ENCODE results near the gene CST6.

Gene CST6

DNA sequence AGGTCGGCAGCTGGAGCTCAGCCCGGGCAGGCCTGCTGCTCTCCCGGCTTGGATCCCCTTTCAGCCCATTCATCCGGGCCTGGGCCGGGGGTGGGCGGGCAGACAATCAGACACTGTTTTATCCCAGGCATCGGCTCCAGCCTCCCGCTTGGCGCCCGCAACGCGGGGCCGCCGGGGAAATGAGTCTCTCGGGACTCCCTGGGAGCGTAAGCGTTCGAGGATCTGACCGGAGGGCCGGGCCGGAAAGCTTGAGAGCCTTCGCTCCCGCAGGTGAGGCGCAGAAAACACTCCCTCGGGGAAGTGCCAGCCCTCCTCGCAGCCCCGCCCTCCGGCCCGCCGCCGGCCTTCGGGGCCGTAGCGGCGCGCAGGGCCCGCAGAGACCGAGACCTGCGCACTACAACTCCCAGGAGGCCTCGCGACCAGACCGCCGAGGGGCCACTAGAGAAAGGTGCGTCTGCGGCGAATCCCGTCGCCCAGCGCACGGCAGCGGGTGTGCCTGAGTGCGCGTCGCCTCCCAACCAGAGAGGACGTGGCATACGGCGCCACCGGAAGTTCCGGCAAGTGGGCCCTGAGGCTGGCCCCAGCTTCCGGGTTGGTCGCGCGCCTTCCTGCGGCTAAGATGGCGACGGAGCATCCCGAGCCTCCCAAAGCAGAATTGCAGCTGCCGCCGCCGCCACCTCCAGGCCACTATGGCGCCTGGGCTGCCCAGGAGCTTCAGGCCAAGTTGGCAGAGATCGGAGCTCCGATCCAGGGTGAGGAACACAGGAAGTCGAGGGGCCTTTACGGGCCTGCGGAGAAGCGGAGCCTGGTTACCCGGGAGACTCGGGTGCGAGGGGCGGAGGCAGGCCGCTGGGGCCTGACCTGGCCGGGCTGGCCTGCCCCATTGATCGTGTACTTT lies 40.2 kb downstream of the CST6 start, which contains the start of gene SF3B2:
SF3B2 (plus strand) TSS at position 599 of the 898 bp plus-strand sequence; CDS start at position 620, 21 bp downstream.
- TF ChIP-seq, protein P1, sequence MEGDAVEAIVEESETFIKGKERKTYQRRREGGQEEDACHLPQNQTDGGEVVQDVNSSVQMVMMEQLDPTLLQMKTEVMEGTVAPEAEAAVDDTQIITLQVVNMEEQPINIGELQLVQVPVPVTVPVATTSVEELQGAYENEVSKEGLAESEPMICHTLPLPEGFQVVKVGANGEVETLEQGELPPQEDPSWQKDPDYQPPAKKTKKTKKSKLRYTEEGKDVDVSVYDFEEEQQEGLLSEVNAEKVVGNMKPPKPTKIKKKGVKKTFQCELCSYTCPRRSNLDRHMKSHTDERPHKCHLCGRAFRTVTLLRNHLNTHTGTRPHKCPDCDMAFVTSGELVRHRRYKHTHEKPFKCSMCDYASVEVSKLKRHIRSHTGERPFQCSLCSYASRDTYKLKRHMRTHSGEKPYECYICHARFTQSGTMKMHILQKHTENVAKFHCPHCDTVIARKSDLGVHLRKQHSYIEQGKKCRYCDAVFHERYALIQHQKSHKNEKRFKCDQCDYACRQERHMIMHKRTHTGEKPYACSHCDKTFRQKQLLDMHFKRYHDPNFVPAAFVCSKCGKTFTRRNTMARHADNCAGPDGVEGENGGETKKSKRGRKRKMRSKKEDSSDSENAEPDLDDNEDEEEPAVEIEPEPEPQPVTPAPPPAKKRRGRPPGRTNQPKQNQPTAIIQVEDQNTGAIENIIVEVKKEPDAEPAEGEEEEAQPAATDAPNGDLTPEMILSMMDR (IDR thresholded peaks at IDR 0.05; ENCODE audit: extremely low read depth, insufficient read depth, missing control alignments): no peak
- in situ Hi-C loops (cut with MboI; ENCODE audit: low pct_unique_long_range_greater_than_20kb, low sequenced_read_pairs, unreplicated experiment): no loop called here
- DNase-seq (ENCODE audit: low spot score): peak; percentile 98

DNA sequence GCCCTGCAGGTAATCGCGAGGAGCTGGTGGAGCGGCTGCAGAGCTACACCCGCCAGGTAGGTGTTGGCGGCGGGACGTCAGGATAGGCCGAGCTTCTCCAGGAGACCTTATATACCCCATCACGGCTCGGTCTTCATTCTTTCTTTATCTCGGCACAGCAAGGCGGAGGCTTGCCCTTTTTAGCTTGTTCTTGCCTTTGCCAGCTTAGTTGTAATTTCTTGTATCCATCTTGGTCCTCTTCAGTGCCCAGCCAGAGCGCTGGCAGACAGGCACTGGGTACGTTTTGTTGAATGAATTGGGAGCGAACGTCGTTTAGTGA lies 40.8 kb downstream of the CST6 start:
- DNase-seq (ENCODE audit: low spot score): no peak
- TF ChIP-seq, protein P1 (IDR thresholded peaks at IDR 0.05; ENCODE audit: extremely low read depth, insufficient read depth, missing control alignments): no peak
- in situ Hi-C loops (cut with MboI; ENCODE audit: low pct_unique_long_range_greater_than_20kb, low sequenced_read_pairs, unreplicated experiment): no loop called here

DNA sequence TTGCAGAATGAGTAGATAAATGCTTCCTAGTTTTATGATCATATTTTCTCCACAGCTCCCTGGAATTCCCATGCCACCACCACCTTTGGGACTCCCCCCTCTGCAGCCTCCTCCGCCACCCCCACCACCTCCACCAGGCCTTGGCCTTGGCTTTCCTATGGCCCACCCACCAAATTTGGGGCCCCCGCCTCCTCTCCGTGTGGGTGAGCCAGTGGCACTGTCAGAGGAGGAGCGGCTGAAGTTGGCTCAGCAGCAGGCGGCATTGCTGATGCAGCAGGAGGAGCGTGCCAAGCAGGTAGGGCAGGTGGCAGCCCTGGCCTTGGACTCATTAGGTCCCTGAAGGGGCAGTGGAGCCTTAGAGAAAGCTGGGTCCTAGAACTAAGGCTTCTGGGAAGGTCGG lies 43.2 kb downstream of the CST6 start:
- TF ChIP-seq, protein P1 (IDR thresholded peaks at IDR 0.05; ENCODE audit: extremely low read depth, insufficient read depth, missing control alignments): no peak
- in situ Hi-C loops (cut with MboI; ENCODE audit: low pct_unique_long_range_greater_than_20kb, low sequenced_read_pairs, unreplicated experiment): no loop called here
- no peak for DNase-seq (ENCODE audit: low spot score)

DNA sequence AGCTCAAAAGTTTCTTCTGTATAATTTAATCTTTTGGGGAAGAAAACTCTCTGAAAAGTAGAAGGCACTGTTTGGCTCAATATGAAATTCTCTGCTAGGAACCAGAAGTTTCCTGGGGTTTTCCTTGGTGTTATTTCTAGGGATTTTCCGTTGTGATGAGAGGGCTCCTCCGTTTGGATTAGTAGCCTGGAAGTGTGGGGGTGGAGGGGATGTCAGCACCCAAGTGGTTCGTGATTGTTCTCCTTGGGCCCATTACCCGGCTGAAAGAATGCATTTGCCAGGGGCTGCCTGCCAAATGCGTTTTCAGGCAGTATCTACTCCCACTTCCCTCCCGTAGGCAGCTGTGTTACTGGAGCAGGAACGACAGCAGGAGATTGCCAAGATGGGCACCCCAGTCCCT lies 44.7 kb downstream of the CST6 start:
- in situ Hi-C loops (cut with MboI; ENCODE audit: low pct_unique_long_range_greater_than_20kb, low sequenced_read_pairs, unreplicated experiment): no loop called here
- TF ChIP-seq, protein P1 (IDR thresholded peaks at IDR 0.05; ENCODE audit: extremely low read depth, insufficient read depth, missing control alignments): no peak

DNA sequence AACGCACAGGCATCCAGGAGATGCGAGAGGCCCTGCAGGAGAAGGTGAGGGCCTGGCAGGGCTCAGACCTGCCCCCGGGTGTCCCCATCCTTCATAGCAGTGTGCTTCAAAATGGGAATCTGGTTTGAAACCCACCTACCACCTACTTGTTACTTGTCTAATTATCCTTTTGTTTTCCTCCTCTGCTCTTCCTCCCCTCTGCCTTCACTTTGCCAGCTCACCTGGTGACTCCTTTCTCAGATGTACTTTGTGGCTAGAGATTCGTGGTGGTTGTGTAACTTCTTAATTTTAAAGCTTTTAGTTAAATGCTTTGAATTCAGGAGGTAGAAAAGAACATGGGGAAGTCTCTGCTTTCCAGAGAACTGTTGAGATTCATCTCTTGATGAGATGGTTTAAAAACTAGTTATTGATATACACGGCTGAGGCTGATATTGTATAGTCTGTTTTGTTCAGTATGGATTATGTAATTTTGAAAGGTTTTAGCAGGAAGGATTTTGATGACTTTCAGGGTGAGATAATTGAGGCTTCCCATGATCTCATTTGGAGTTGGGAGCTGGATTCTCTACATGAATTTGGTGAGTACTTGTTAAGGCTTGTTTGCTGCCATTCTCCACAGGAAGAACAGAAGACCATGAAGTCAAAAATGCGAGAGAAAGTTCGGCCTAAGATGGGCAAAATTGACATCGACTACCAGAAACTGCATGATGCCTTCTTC lies 48.3 kb downstream of the CST6 start:
- DNase-seq (ENCODE audit: low spot score): no peak
- in situ Hi-C loops (cut with MboI; ENCODE audit: low pct_unique_long_range_greater_than_20kb, low sequenced_read_pairs, unreplicated experiment): no loop called here
- TF ChIP-seq, protein P1 (IDR thresholded peaks at IDR 0.05; ENCODE audit: extremely low read depth, insufficient read depth, missing control alignments): no peak

More for the DNA sequence above, 44.7 kb downstream of the CST6 start:
- no peak for DNase-seq (ENCODE audit: low spot score)

DNA sequence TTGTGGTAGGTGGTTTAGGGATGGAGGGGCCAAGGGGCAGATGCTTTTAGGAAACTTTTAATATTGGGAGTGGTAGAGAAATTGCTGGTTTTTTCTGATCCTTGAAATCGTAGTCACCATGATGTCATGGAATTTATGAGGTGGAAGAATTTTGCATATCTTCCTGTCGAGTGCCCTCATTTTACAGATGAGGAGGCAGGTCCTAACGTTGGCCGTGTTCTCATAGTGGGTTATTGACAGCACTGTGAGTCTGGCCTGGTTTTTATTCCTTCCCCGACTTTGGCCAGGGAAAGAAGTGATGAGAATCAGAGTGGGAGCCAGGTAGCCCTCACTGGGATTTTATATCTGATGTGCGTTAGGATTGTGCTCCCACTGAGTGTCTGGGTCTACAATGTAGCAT lies 49.5 kb downstream of the CST6 start:
- TF ChIP-seq, protein P1 (IDR thresholded peaks at IDR 0.05; ENCODE audit: extremely low read depth, insufficient read depth, missing control alignments): no peak
- in situ Hi-C loops (cut with MboI; ENCODE audit: low pct_unique_long_range_greater_than_20kb, low sequenced_read_pairs, unreplicated experiment): no loop called here

More for the DNA sequence above, 49.5 kb downstream of the CST6 start:
- DNase-seq (ENCODE audit: low spot score): no peak
